Measurements from ENCODE around the gene ARCN1.
"Not testable (repeated sequence)": the region's sequence is repeated elsewhere in the genome, so short reads cannot be mapped to it uniquely, and the experiment has no call there.

ARCN1 gene

GRCh38 chr11:118603709-118604108, 31.5 kb downstream of the ARCN1 start:
- Histone ChIP-seq H3K36me3 (ENCODE audit: control insufficient read depth, insufficient read depth, low read length) (peaks cover 24% of the 10 kb centered on the region), H3K4me1 (ENCODE audit: control insufficient read depth, insufficient read depth, low read length, poor library complexity, severe bottlenecking) (peaks cover 11% of the 10 kb centered on the region)
- H3K27me3 ChIP-seq (replicated peaks; ENCODE audit: control insufficient read depth, insufficient read depth, low read length, poor library complexity, severe bottlenecking); DNase-seq; H3K9me3 ChIP-seq (ENCODE audit: control insufficient read depth, low read length); H3K27ac ChIP-seq (ENCODE audit: insufficient read depth, low read length, poor library complexity, severe bottlenecking); H3K4me3 ChIP-seq (ENCODE audit: insufficient read depth, low read depth, low read length, poor library complexity, severe bottlenecking): not testable (repeated sequence)

GRCh38 chr11:118604566-118604965, 32.4 kb downstream of the ARCN1 start:
- Histone ChIP-seq H3K9me3 (ENCODE audit: control insufficient read depth, low read length) (no peaks in the 10 kb centered on the region), H3K36me3 (ENCODE audit: control insufficient read depth, insufficient read depth, low read length) (peaks cover 19% of the 10 kb centered on the region), H3K27me3 (replicated peaks; ENCODE audit: control insufficient read depth, insufficient read depth, low read length, poor library complexity, severe bottlenecking) (no peaks in the 10 kb centered on the region), H3K4me1 (ENCODE audit: control insufficient read depth, insufficient read depth, low read length, poor library complexity, severe bottlenecking) (peaks cover 20% of the 10 kb centered on the region), H3K27ac (ENCODE audit: insufficient read depth, low read length, poor library complexity, severe bottlenecking) (no peak overlapping the region), H3K4me3 (ENCODE audit: insufficient read depth, low read depth, low read length, poor library complexity, severe bottlenecking) (no peak overlapping the region)
- DNase-seq: no peak

- H3K9me3 ChIP-seq (ENCODE audit: control insufficient read depth, low read length): no peaks in the 10 kb centered on the region
- H3K27me3 ChIP-seq (replicated peaks; ENCODE audit: control insufficient read depth, insufficient read depth, low read length, poor library complexity, severe bottlenecking): no peaks in the 10 kb centered on the region
- no peak for DNase-seq
- peaks cover 27% of the 10 kb centered on the region for H3K4me1 ChIP-seq (ENCODE audit: control insufficient read depth, insufficient read depth, low read length, poor library complexity, severe bottlenecking)
- H3K4me3 ChIP-seq (ENCODE audit: insufficient read depth, low read depth, low read length, poor library complexity, severe bottlenecking): no peak overlapping the region
- peaks cover 12% of the 10 kb centered on the region for H3K36me3 ChIP-seq (ENCODE audit: control insufficient read depth, insufficient read depth, low read length)
- H3K27ac ChIP-seq (ENCODE audit: insufficient read depth, low read length, poor library complexity, severe bottlenecking): no peak overlapping the region
Observed at GRCh38 chr11:118605116-118605867, 33.1 kb downstream of the ARCN1 start.

- Histone ChIP-seq H3K4me1 (ENCODE audit: control insufficient read depth, insufficient read depth, low read length, poor library complexity, severe bottlenecking) (peaks cover 35% of the 10 kb centered on the region), H3K4me3 (ENCODE audit: insufficient read depth, low read depth, low read length, poor library complexity, severe bottlenecking) (no peak overlapping the region), H3K9me3 (ENCODE audit: control insufficient read depth, low read length) (no peaks in the 10 kb centered on the region), H3K27me3 (replicated peaks; ENCODE audit: control insufficient read depth, insufficient read depth, low read length, poor library complexity, severe bottlenecking) (no peaks in the 10 kb centered on the region), H3K36me3 (ENCODE audit: control insufficient read depth, insufficient read depth, low read length) (peaks cover 7% of the 10 kb centered on the region), H3K27ac (ENCODE audit: insufficient read depth, low read length, poor library complexity, severe bottlenecking) (no peak overlapping the region)
- no peak for DNase-seq
Observed at GRCh38 chr11:118606157-118606843, 34.1 kb downstream of the ARCN1 start.

GRCh38 chr11:118606844-118607228, 34.6 kb downstream of the ARCN1 start:
- Histone ChIP-seq H3K36me3 (ENCODE audit: control insufficient read depth, insufficient read depth, low read length) (peaks cover 2% of the 10 kb centered on the region), H3K27me3 (replicated peaks; ENCODE audit: control insufficient read depth, insufficient read depth, low read length, poor library complexity, severe bottlenecking) (no peaks in the 10 kb centered on the region), H3K9me3 (ENCODE audit: control insufficient read depth, low read length) (no peaks in the 10 kb centered on the region), H3K4me1 (ENCODE audit: control insufficient read depth, insufficient read depth, low read length, poor library complexity, severe bottlenecking) (peaks cover 36% of the 10 kb centered on the region), H3K4me3 (ENCODE audit: insufficient read depth, low read depth, low read length, poor library complexity, severe bottlenecking) (no peak overlapping the region), H3K27ac (ENCODE audit: insufficient read depth, low read length, poor library complexity, severe bottlenecking) (no peak overlapping the region)
- DNase-seq: no peak

- Histone ChIP-seq H3K36me3 (ENCODE audit: control insufficient read depth, insufficient read depth, low read length) (no peaks in the 10 kb centered on the region), H3K9me3 (ENCODE audit: control insufficient read depth, low read length) (no peaks in the 10 kb centered on the region), H3K4me1 (ENCODE audit: control insufficient read depth, insufficient read depth, low read length, poor library complexity, severe bottlenecking) (peaks cover 36% of the 10 kb centered on the region), H3K27ac (ENCODE audit: insufficient read depth, low read length, poor library complexity, severe bottlenecking) (peak within 1 kb of the TSS; percentile 80), H3K4me3 (ENCODE audit: insufficient read depth, low read depth, low read length, poor library complexity, severe bottlenecking) (peak within 1 kb of the TSS; percentile 77), H3K27me3 (replicated peaks; ENCODE audit: control insufficient read depth, insufficient read depth, low read length, poor library complexity, severe bottlenecking) (no peaks in the 10 kb centered on the region)
- DNase-seq: peak; percentile 43 to 52 (median 45)
Observed at GRCh38 chr11:118607401-118608359, 35.5 kb downstream of the ARCN1 start, which contains the start of gene PHLDB1. Gene PHLDB1 (plus strand): TSS chr11:118607615. CDS start chr11:118613837, 6,222 bp downstream.

GRCh38 chr11:118608360-118609227, 36.4 kb downstream of the ARCN1 start:
- peak overlapping the region; percentile 77 for H3K4me3 ChIP-seq (ENCODE audit: insufficient read depth, low read depth, low read length, poor library complexity, severe bottlenecking)
- peak overlapping the region; percentile 80 for H3K27ac ChIP-seq (ENCODE audit: insufficient read depth, low read length, poor library complexity, severe bottlenecking)
- peak; percentile 83 to 88 (median 86) for DNase-seq
- H3K9me3 ChIP-seq (ENCODE audit: control insufficient read depth, low read length): no peaks in the 10 kb centered on the region
- H3K4me1 ChIP-seq (ENCODE audit: control insufficient read depth, insufficient read depth, low read length, poor library complexity, severe bottlenecking): peaks cover 36% of the 10 kb centered on the region
- H3K27me3 ChIP-seq (replicated peaks; ENCODE audit: control insufficient read depth, insufficient read depth, low read length, poor library complexity, severe bottlenecking): no peaks in the 10 kb centered on the region
- H3K36me3 ChIP-seq (ENCODE audit: control insufficient read depth, insufficient read depth, low read length): no peaks in the 10 kb centered on the region

GRCh38 chr11:118609380-118610224, 37.4 kb downstream of the ARCN1 start:
- peak overlapping the region; percentile 22 for H3K27ac ChIP-seq (ENCODE audit: insufficient read depth, low read length, poor library complexity, severe bottlenecking)
- peak overlapping the region; percentile 68 for H3K4me3 ChIP-seq (ENCODE audit: insufficient read depth, low read depth, low read length, poor library complexity, severe bottlenecking)
- no peaks in the 10 kb centered on the region for H3K36me3 ChIP-seq (ENCODE audit: control insufficient read depth, insufficient read depth, low read length)
- H3K9me3 ChIP-seq (ENCODE audit: control insufficient read depth, low read length): no peaks in the 10 kb centered on the region
- no peaks in the 10 kb centered on the region for H3K27me3 ChIP-seq (replicated peaks; ENCODE audit: control insufficient read depth, insufficient read depth, low read length, poor library complexity, severe bottlenecking)
- peaks cover 36% of the 10 kb centered on the region for H3K4me1 ChIP-seq (ENCODE audit: control insufficient read depth, insufficient read depth, low read length, poor library complexity, severe bottlenecking)
- peak in 1 of 3 donors; percentile 11 for DNase-seq

Measured in effector memory CD4-positive, alpha-beta T cell (primary cell).